ENCODE measurements around the gene CYP4F2. TPM values are rescaled to one million over a fixed set of nuclear protein-coding genes. Genes with fewer than 3 reads are reported as not detected.

CYP4F2 gene
- total and polyA plus RNA-seq, 2 experiments from 2014 or later: not detected

GRCh38 chr19:15936950-15937349 is 39.1 kb upstream of the CYP4F2 start:
- H3K9me2 ChIP-seq (replicated peaks; ENCODE audit: insufficient read depth): no peaks in the 10 kb centered on the region
- no peaks in the 10 kb centered on the region for H3K27me3 ChIP-seq
- no peak overlapping the region for H3K4me2 ChIP-seq
- no peak overlapping the region for H2AFZ ChIP-seq
- H3K79me2 ChIP-seq: no peaks in the 10 kb centered on the region
- H4K20me1 ChIP-seq (ENCODE audit: insufficient read depth, poor library complexity, severe bottlenecking): no peaks in the 10 kb centered on the region
- H3K9me3 ChIP-seq (ENCODE audit: low read depth): no peaks in the 10 kb centered on the region
- no peak overlapping the region for H3K4me3 ChIP-seq
- no peak for DNase-seq (ENCODE audit: low spot score)
- no peaks in the 10 kb centered on the region for H3K4me1 ChIP-seq (ENCODE audit: insufficient read depth)
- no peak overlapping the region for H3K27ac ChIP-seq
- TF ChIP-seq CTCF (IDR thresholded peaks at IDR 0.05; ENCODE audit: poor library complexity) (no peak), EZH2phosphoT487 (IDR thresholded peaks at IDR 0.05; ENCODE audit: low read depth, severe bottlenecking, unreplicated experiment) (no peak)
- H3K36me3 ChIP-seq (replicated peaks; ENCODE audit: insufficient read depth, low read depth): no peaks in the 10 kb centered on the region
- 65% methylated on average over 2 of the region's 2 CpGs for WGBS (ENCODE audit: low lambda C conversion rate, missing lambda C conversion rate)

GRCh38 chr19:15936173-15936572 is 38.3 kb upstream of the CYP4F2 start:
- Histone ChIP-seq H3K4me1 (ENCODE audit: insufficient read depth) (no peaks in the 10 kb centered on the region), H3K4me3 (no peak overlapping the region), H3K27ac (no peak overlapping the region), H3K27me3 (no peaks in the 10 kb centered on the region), H3K9me3 (ENCODE audit: low read depth) (no peaks in the 10 kb centered on the region), H3K36me3 (replicated peaks; ENCODE audit: insufficient read depth, low read depth) (no peaks in the 10 kb centered on the region), H4K20me1 (ENCODE audit: insufficient read depth, poor library complexity, severe bottlenecking) (no peaks in the 10 kb centered on the region), H2AFZ (no peak overlapping the region), H3K9me2 (replicated peaks; ENCODE audit: insufficient read depth) (no peaks in the 10 kb centered on the region), H3K79me2 (no peaks in the 10 kb centered on the region), H3K4me2 (no peak overlapping the region)
- DNase-seq (ENCODE audit: low spot score): no peak
- TF ChIP-seq CTCF (IDR thresholded peaks at IDR 0.05; ENCODE audit: poor library complexity) (no peak), EZH2 (IDR thresholded peaks at IDR 0.05; ENCODE audit: borderline replicate concordance) (no peak), EZH2phosphoT487 (IDR thresholded peaks at IDR 0.05; ENCODE audit: low read depth, severe bottlenecking, unreplicated experiment) (no peak)
- WGBS (ENCODE audit: low lambda C conversion rate, missing lambda C conversion rate): 69% methylated on average over 3 of the region's 3 CpGs

GRCh38 chr19:15935167-15935702 is 37.4 kb upstream of the CYP4F2 start:
- H3K9me3 ChIP-seq (ENCODE audit: low read depth): no peaks in the 10 kb centered on the region
- H3K27me3 ChIP-seq: no peaks in the 10 kb centered on the region
- no peaks in the 10 kb centered on the region for H3K79me2 ChIP-seq
- H3K4me3 ChIP-seq: no peak overlapping the region
- H3K27ac ChIP-seq: no peak overlapping the region
- no peak overlapping the region for H3K4me2 ChIP-seq
- H3K4me1 ChIP-seq (ENCODE audit: insufficient read depth): no peaks in the 10 kb centered on the region
- no peaks in the 10 kb centered on the region for H3K9me2 ChIP-seq (replicated peaks; ENCODE audit: insufficient read depth)
- H3K36me3 ChIP-seq (replicated peaks; ENCODE audit: insufficient read depth, low read depth): no peaks in the 10 kb centered on the region
- DNase-seq (ENCODE audit: low spot score): no peak
- 60% methylated on average over 3 of the region's 3 CpGs for WGBS (ENCODE audit: low lambda C conversion rate, missing lambda C conversion rate)
- no peaks in the 10 kb centered on the region for H4K20me1 ChIP-seq (ENCODE audit: insufficient read depth, poor library complexity, severe bottlenecking)
- TF ChIP-seq CTCF (IDR thresholded peaks at IDR 0.05; ENCODE audit: poor library complexity) (no peak), EZH2phosphoT487 (IDR thresholded peaks at IDR 0.05; ENCODE audit: low read depth, severe bottlenecking, unreplicated experiment) (no peak), EZH2 (IDR thresholded peaks at IDR 0.05; ENCODE audit: borderline replicate concordance) (no peak)
- H2AFZ ChIP-seq: no peak overlapping the region
